Measurements from ENCODE around the gene BLTP2. TPM values are rescaled to one million over a fixed set of nuclear protein-coding genes. Genes with fewer than 3 reads are reported as not detected.

BLTP2 gene
- total RNA-seq, 1 experiment from 2014 or later: 137 TPM

DNA sequence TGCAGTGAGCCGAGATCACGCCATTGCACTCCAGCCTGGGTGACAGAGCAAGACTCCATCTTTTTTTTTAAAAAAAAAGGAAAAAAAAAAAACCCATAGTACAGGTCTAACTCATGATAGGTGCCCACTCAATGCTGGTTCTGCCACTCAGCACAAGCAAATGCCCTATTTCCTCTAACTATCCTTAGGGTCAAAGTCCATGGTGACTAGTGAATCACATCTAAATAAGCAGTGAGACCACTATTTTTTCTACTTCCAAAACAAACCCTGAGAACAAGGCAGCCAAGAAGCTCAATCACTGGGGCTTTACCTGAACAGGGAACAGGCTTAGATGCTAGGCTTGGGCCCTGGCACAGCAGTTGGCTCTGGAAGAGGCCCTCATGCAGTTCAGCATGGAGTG is 3.4 kb downstream of the BLTP2 start:
- no peak overlapping the region for H3K14ac ChIP-seq (ENCODE audit: insufficient read depth, low read length)
- no peak overlapping the region for H3K18ac ChIP-seq (ENCODE audit: insufficient read length, low read depth, low read length)
- no peak overlapping the region for H2AK5ac ChIP-seq (ENCODE audit: insufficient read length, low read length)
- no CpG with 5 or more reads among the region's 2 CpGs for WGBS (ENCODE audit: extremely low coverage, insufficient read length, low lambda C conversion rate)
- H3K23ac ChIP-seq (ENCODE audit: insufficient read length, low read depth, low read length): no peak overlapping the region
- H2BK12ac ChIP-seq (ENCODE audit: insufficient read length, low read depth, low read length): no peak overlapping the region
- peaks cover 6% of the 10 kb centered on the region for H3K23me2 ChIP-seq (ENCODE audit: insufficient read length, low read depth, low read length, poor library complexity, severe bottlenecking)
- H2BK120ac ChIP-seq (ENCODE audit: low read depth, low read length, poor library complexity, severe bottlenecking): no peak overlapping the region
- H3K4me1 ChIP-seq (ENCODE audit: insufficient read depth, low read length): no peaks in the 10 kb centered on the region
- no peak overlapping the region for H3K4me2 ChIP-seq (ENCODE audit: insufficient read depth, insufficient read length, low read length)
- no peak overlapping the region for H2BK15ac ChIP-seq (ENCODE audit: low read depth, low read length)
- H3K4me3 Mint-ChIP-seq: no peak overlapping the region
- H4K91ac ChIP-seq (ENCODE audit: insufficient read length, low read depth, low read length): no peak overlapping the region
- no peak overlapping the region for H3K27ac Mint-ChIP-seq
- H3K4ac ChIP-seq (ENCODE audit: low read depth, low read length): no peak overlapping the region
- no peaks in the 10 kb centered on the region for H3K27me3 Mint-ChIP-seq (ENCODE audit: low read depth)
- no peaks in the 10 kb centered on the region for H3K9me3 ChIP-seq (ENCODE audit: control insufficient read depth, low read depth, low read length)
- H2BK5ac ChIP-seq (ENCODE audit: insufficient read length, low read length): no peak overlapping the region
- H4K5ac ChIP-seq (ENCODE audit: insufficient read length, low read depth, low read length): no peak overlapping the region
- no peaks in the 10 kb centered on the region for H3K27me3 ChIP-seq (ENCODE audit: insufficient read depth, low read length)
- no peak for TF ChIP-seq CTCF (conservative IDR thresholded peaks at IDR 0.05)
- H3K27ac ChIP-seq (ENCODE audit: insufficient read length, low read depth, low read length): no peak overlapping the region
- no peak overlapping the region for H3K56ac ChIP-seq (ENCODE audit: insufficient read length, low read depth, low read length)
- H3K79me1 ChIP-seq (ENCODE audit: insufficient read depth, low read depth, low read length, poor library complexity, severe bottlenecking): no peaks in the 10 kb centered on the region
- no peak overlapping the region for H3K9ac ChIP-seq (ENCODE audit: extremely low read depth, insufficient read length, low read length)
- H3T11ph ChIP-seq (ENCODE audit: low read length): no peak overlapping the region
- no peak for DNase-seq
- no peaks in the 10 kb centered on the region for H3K9me3 Mint-ChIP-seq
- H2AFZ ChIP-seq (ENCODE audit: low read length): no peak overlapping the region
- H2BK20ac ChIP-seq (ENCODE audit: low read depth, low read length, poor library complexity, severe bottlenecking): no peak overlapping the region
- peaks cover 42 to 72% (median 64%) of the 10 kb centered on the region in 3 experiments for H3K36me3 Mint-ChIP-seq (ENCODE audit: insufficient read depth in 1 of 3, low read depth in 3 of 3)
- no peak overlapping the region for H4K8ac ChIP-seq (replicated peaks; ENCODE audit: insufficient read length, low read depth, low read length)
- H3K4me1 Mint-ChIP-seq: peaks cover 12 to 21% of the 10 kb centered on the region in 2 experiments
- H3K79me2 ChIP-seq (ENCODE audit: insufficient read depth, low read length): no peaks in the 10 kb centered on the region; the same call in 1 of the 2 replicates
- no peaks in the 10 kb centered on the region for H4K20me1 ChIP-seq (ENCODE audit: control insufficient read depth, insufficient read depth, insufficient read length)
